ENCODE measurements around the gene ASF1A.

- TF ChIP-seq CTCF (IDR thresholded peaks at IDR 0.05) (no peak), POLR2A (IDR thresholded peaks at IDR 0.05) (no peak)
These were observed 18.7 kb downstream of the ASF1A start for GRCh38 chr6:118912646-118913045.
